ENCODE results near the gene UBAC2.

DNA sequence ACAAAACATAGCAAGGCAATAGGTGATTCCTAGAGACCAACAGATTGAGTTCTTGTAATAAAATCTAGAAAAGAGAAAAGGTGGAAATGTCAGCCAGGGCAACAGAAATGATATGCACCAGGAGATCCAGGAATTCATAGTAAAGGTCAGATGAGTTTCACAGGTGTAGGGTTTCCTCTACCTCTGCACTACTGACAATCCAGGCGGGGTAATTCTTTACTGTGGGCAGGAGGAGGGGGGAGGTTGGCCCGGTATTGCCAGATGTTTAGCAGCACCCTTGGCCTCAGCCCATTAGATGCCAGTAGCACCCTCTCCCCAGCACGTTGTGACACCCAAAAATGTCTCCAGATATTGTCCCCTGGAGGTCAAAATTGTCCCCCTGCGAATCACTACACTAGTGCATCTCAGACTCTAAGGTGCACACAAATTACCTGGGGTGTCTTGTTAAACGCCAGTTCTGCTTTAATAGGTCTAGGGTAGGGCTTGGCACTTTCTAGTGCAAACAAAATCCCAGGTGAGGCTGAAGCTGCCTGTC is 3.5 kb upstream of the UBAC2 start:
- TF ChIP-seq CTCF (conservative IDR thresholded peaks at IDR 0.05) (no peak), ZFX (IDR thresholded peaks at IDR 0.05) (no peak)
